IMR-90 (cell line): ENCODE data around the gene CTRB2. TPM values are rescaled to one million over a fixed set of nuclear protein-coding genes. Genes with fewer than 3 reads are reported as not detected.
A peak's percentile ranks its signal among the peaks of the same experiment; 100 is the strongest.

Source experiments
- ATAC-seq: fragments of 200-7000 bp; cut with Tn5 transposase; 2 replicates; pipeline ENCODE4 v1.9.1; 2020; ENCODE audit warnings: low read depth, mild to moderate bottlenecking, moderate library complexity
- BruUV-seq: library from RNA; stranded (reverse); fragments of 400-500 nt; replicated peaks from 2 replicates; lab custom pipeline; 2021; lab: Mats Ljungman, UMichigan
- CTCF ChIA-PET: fragments of 300-600 bp; formaldehyde crosslinking; extraction: SDS; loops from one replicate; lab custom pipeline; 2021; ENCODE audit warnings: antibody characterized with exemption; lab: Yijun Ruan, JAX
- POLR2A ChIA-PET: fragments of 300-600 bp; sonication (Branson Sonifier 250); formaldehyde crosslinking; loops from one replicate; lab custom pipeline; 2022; ENCODE audit warnings: antibody characterized with exemption; ENCODE audit not compliant: unreplicated experiment; lab: Charles Lee
- DNase-seq: peaks from one replicate; pipeline ENCODE4 v3.0.0; 2013
- H2AFZ ChIP-seq: replicated peaks from 2 replicates; pipeline ENCODE3; 2013; ENCODE audit warnings: low read length, mild to moderate bottlenecking; ENCODE audit not compliant: poor library complexity
- H2AK5ac ChIP-seq: 2 replicates; pipeline ENCODE4 v1.6.1; 2013; ENCODE audit warnings: low read depth, low read length, inconsistent platforms
- H2AK9ac ChIP-seq: replicated peaks from 2 replicates; pipeline ENCODE3; 2013; ENCODE audit warnings: mild to moderate bottlenecking, low read depth, low read length, moderate library complexity; ENCODE audit not compliant: poor library complexity
- H2BK120ac ChIP-seq: 2 replicates; pipeline ENCODE4 v1.6.1; 2013; ENCODE audit warnings: low read depth, low read length, inconsistent platforms
- H2BK15ac ChIP-seq: 3 replicates; pipeline ENCODE4 v1.6.1; 2013; ENCODE audit warnings: low read depth, low read length, inconsistent platforms
- H2BK20ac ChIP-seq: 2 replicates; pipeline ENCODE4 v1.6.1; 2013; ENCODE audit warnings: low read depth, mild to moderate bottlenecking, inconsistent platforms, low read length, moderate library complexity
- H2BK5ac ChIP-seq: 2 replicates; pipeline ENCODE4 v1.6.1; 2013; ENCODE audit warnings: mild to moderate bottlenecking, low read depth, low read length, inconsistent platforms; ENCODE audit not compliant: poor library complexity, severe bottlenecking
- H3K14ac ChIP-seq: replicated peaks from 2 replicates; pipeline ENCODE4 v1.6.1; 2013; ENCODE audit warnings: low read depth, low read length, inconsistent platforms
- H3K18ac ChIP-seq: 2 replicates; pipeline ENCODE4 v1.6.1; 2013; ENCODE audit warnings: low read depth, low read length, control low read depth
- H3K23ac ChIP-seq: 2 replicates; pipeline ENCODE4 v1.6.1; 2013; ENCODE audit warnings: low read depth, low read length, inconsistent platforms
- H3K27ac ChIP-seq: 2 replicates; pipeline ENCODE4 v1.5.1; 2013; ENCODE audit warnings: mild to moderate bottlenecking, control low read depth, low read length; ENCODE audit not compliant: insufficient read depth
- H3K27me3 ChIP-seq: 2 replicates; pipeline ENCODE4 v1.6.1; 2013; ENCODE audit warnings: low read length; ENCODE audit not compliant: control insufficient read depth, insufficient read depth
- H3K36me3 ChIP-seq: 2 replicates; pipeline ENCODE4 v1.6.1; 2013; ENCODE audit warnings: low read length, mixed read lengths; ENCODE audit not compliant: control insufficient read depth, insufficient read depth
- H3K4ac ChIP-seq: 2 replicates; pipeline ENCODE4 v1.6.1; 2013; ENCODE audit warnings: low read depth, low read length, inconsistent platforms
- H3K4me1 ChIP-seq: 2 replicates; pipeline ENCODE4 v1.6.1; 2013; ENCODE audit warnings: low read length, mixed read lengths; ENCODE audit not compliant: control insufficient read depth, insufficient read depth
- H3K4me2 ChIP-seq: 2 replicates; pipeline ENCODE4 v1.6.1; 2013; ENCODE audit warnings: low read depth, mild to moderate bottlenecking, control low read depth, low read length, moderate library complexity
- H3K4me3 ChIP-seq: 2 replicates; pipeline ENCODE4 v1.5.1; 2013; ENCODE audit warnings: low read depth, mild to moderate bottlenecking, control low read depth, low read length, moderate library complexity; ENCODE audit not compliant: insufficient read depth
- H3K56ac ChIP-seq: 2 replicates; pipeline ENCODE4 v1.6.1; 2013; ENCODE audit warnings: low read length, inconsistent platforms; ENCODE audit not compliant: insufficient read depth; ENCODE audit errors: extremely low read depth
- H3K79me1 ChIP-seq, 2 experiments: 2 replicates each; pipeline ENCODE4 v1.6.1; 2013; ENCODE audit warnings: low read length in 2 of 2, inconsistent platforms in 1 of 2, low read depth in 1 of 2
- H3K9ac ChIP-seq: 2 replicates; pipeline ENCODE4 v1.6.1; 2013; ENCODE audit warnings: low read depth, low read length, control low read depth
- H3K9me1 ChIP-seq: 2 replicates; pipeline ENCODE4 v1.6.1; 2013; ENCODE audit warnings: low read length, inconsistent platforms; ENCODE audit not compliant: insufficient read depth
- H3K9me3 ChIP-seq: 2 replicates; pipeline ENCODE4 v1.6.1; 2013; ENCODE audit warnings: low read length; ENCODE audit not compliant: control insufficient read depth, insufficient read depth
- H4K20me1 ChIP-seq: 2 replicates; pipeline ENCODE4 v1.6.1; 2013; ENCODE audit warnings: low read length, inconsistent platforms; ENCODE audit not compliant: insufficient read depth
- H4K5ac ChIP-seq: 2 replicates; pipeline ENCODE4 v1.6.1; 2013; ENCODE audit warnings: mild to moderate bottlenecking, low read depth, low read length, control low read depth
- H4K8ac ChIP-seq, 2 experiments: 2 replicates each; pipeline ENCODE4 v1.6.1; 2013; ENCODE audit warnings: low read depth in 2 of 2, low read length in 2 of 2, control low read depth in 1 of 2, inconsistent platforms in 1 of 2
- H4K91ac ChIP-seq: 2 replicates; pipeline ENCODE4 v1.6.1; 2013; ENCODE audit warnings: low read depth, low read length, inconsistent platforms; ENCODE audit not compliant: insufficient read depth
- BHLHE40 ChIP-seq: fragments of 150-350 bp; IDR thresholded peaks from 2 replicates; pipeline ENCODE4 v1.6.1; 2016; ENCODE audit warnings: mild to moderate bottlenecking, low read depth, low read length
- CEBPB ChIP-seq: IDR thresholded peaks from 2 replicates; pipeline ENCODE4 v1.6.1; 2012; ENCODE audit warnings: low read depth, low read length, improper control_type of control experiment
- CHD1 ChIP-seq: IDR thresholded peaks from 2 replicates; pipeline ENCODE4 v1.6.1; 2012; ENCODE audit warnings: low read depth, low read length, improper control_type of control experiment
- CTCF ChIP-seq: conservative IDR thresholded peaks from 2 replicates; pipeline ENCODE4 v1.5.1; 2012; ENCODE audit warnings: mild to moderate bottlenecking, low read depth, low read length, improper control_type of control experiment
- ELK1 ChIP-seq: fragments of 150-350 bp; IDR thresholded peaks from 2 replicates; pipeline ENCODE4 v1.6.1; 2016; ENCODE audit warnings: low read depth, mild to moderate bottlenecking, low read length, moderate library complexity, borderline replicate concordance
- FOS ChIP-seq: fragments of 150-350 bp; IDR thresholded peaks from 2 replicates; pipeline ENCODE4 v1.6.1; 2016; ENCODE audit warnings: low read depth, low read length
- MAFK ChIP-seq: IDR thresholded peaks from 2 replicates; pipeline ENCODE4 v1.6.1; 2012; ENCODE audit warnings: low read depth, low read length, improper control_type of control experiment
- MAZ ChIP-seq: IDR thresholded peaks from 2 replicates; pipeline ENCODE4 v1.6.1; 2012; ENCODE audit warnings: low read depth, mild to moderate bottlenecking, low read length, improper control_type of control experiment, moderate library complexity, borderline replicate concordance
- MXI1 ChIP-seq: IDR thresholded peaks from 2 replicates; pipeline ENCODE4 v1.6.1; 2012; ENCODE audit warnings: low read depth, mild to moderate bottlenecking, low read length, moderate library complexity, borderline replicate concordance
- NFE2L2 ChIP-seq: fragments of 150-350 bp; IDR thresholded peaks from 2 replicates; pipeline ENCODE4 v1.6.1; 2016; ENCODE audit warnings: low read depth, mild to moderate bottlenecking, low read length
- RAD21 ChIP-seq: IDR thresholded peaks from 2 replicates; pipeline ENCODE4 v1.6.1; 2012; ENCODE audit warnings: low read length, improper control_type of control experiment
- RCOR1 ChIP-seq: IDR thresholded peaks from 2 replicates; pipeline ENCODE4 v1.6.1; 2012; ENCODE audit warnings: mild to moderate bottlenecking, low read length, improper control_type of control experiment; ENCODE audit not compliant: insufficient replicate concordance
- RFX5 ChIP-seq: IDR thresholded peaks from 2 replicates; pipeline ENCODE4 v1.8.0; 2012; ENCODE audit warnings: low read depth, mild to moderate bottlenecking, low read length, moderate library complexity
- SMC3 ChIP-seq: fragments of 150-350 bp; IDR thresholded peaks from 2 replicates; pipeline ENCODE4 v1.6.1; 2016; ENCODE audit warnings: low read depth, mild to moderate bottlenecking, antibody characterized with exemption, low read length, moderate library complexity
- USF2 ChIP-seq: fragments of 150-350 bp; IDR thresholded peaks from 2 replicates; pipeline ENCODE4 v1.6.1; 2017; ENCODE audit warnings: mild to moderate bottlenecking, antibody characterized with exemption, low read length, low read depth
- WGBS, 2 experiments: methylation state at CpG; one replicate each; pipeline versions ENCODE4 v1.1.5 to v1.1.7; 2013; ENCODE audit warnings: missing lambda C conversion rate in 2 of 2; ENCODE audit not compliant: insufficient read length in 1 of 2; ENCODE audit errors: extremely low coverage in 2 of 2; 5-methylcytosine and 5-hydroxymethylcytosine counted together
- dilution Hi-C: fragments of 300-500 bp; cut with HindIII; formaldehyde crosslinking; loops from one replicate; pipeline ENCODE4 v1.14.3; 2018; ENCODE audit warnings: low sequenced_read_pairs; ENCODE audit not compliant: unreplicated experiment
- in situ Hi-C: fragments of 300-500 bp; cut with MboI; formaldehyde crosslinking; loops from 3 replicates; pipeline ENCODE4 v1.14.3; 2019; ENCODE audit warnings: low sequenced_read_pairs, inconsistent platforms, mixed read lengths
- intact Hi-C: fragments of 100-400 bp; cut with micrococcal nuclease; formaldehyde crosslinking; loops from 2 replicates; pipeline ENCODE4 v1.10.0; 2022
- polyA plus RNA-seq, 3 experiments: library from polyadenylated mRNA; depleted of rRNA; stranded (reverse); fragments of >200 nt; gene quantifications; 2 replicates each; pipeline ENCODE4 v1.2.3, GENCODE V29; 2012; ENCODE audit warnings: low replicate concordance in 1 of 3
- total RNA-seq: library from RNA; depleted of rRNA; stranded (reverse); fragments of >200 nt; gene quantifications from 2 replicates; pipeline ENCODE4 v1.2.3, GENCODE V29; 2012

The CTRB2 gene
- total and polyA plus RNA-seq, 2 of the 4 experiments (the other 2 are of a cell fraction), result not detected

GRCh38 chr16:75227361-75228142 is 20.6 kb upstream of the CTRB2 start:
- no TSS peak for BruUV-seq
- TF ChIP-seq MXI1 (no peak), RCOR1 (no peak), CEBPB (no peak), NFE2L2 (no peak), FOS (no peak), BHLHE40 (no peak), RFX5 (no peak), SMC3 (no peak), ELK1 (no peak), RAD21 (no peak), CHD1 (no peak), MAZ (no peak), USF2 (no peak), CTCF (no peak), MAFK (no peak)

More at GRCh38 chr16:75227361-75228142, 20.6 kb upstream of the CTRB2 start:
- H3K4me2 ChIP-seq, result no peak overlapping the region
- H3K14ac ChIP-seq, result no peak overlapping the region
- DNase-seq (no peak), ATAC-seq (no peak)
- peaks cover 7 to 56% of the 10 kb centered on the region in 2 experiments for H3K79me1 ChIP-seq
- no peak overlapping the region for H3K23ac ChIP-seq
- H3K9me3 ChIP-seq, result no peaks in the 10 kb centered on the region
- no peak overlapping the region for H4K8ac ChIP-seq
- H3K9me1 ChIP-seq, result peaks cover 6% of the 10 kb centered on the region; the same call in 1 of the 2 replicates
- no peaks in the 10 kb centered on the region for H3K27me3 ChIP-seq
- POLR2A ChIA-PET, result no interaction called here
- peaks cover 36% of the 10 kb centered on the region for H3K36me3 ChIP-seq
- no peak overlapping the region for H2BK120ac ChIP-seq
- H3K4me3 ChIP-seq, result no peak overlapping the region
- dilution Hi-C loops (no loop called here), intact Hi-C loops (no loop called here), in situ Hi-C loops (no loop called here)
- 93% methylated on average over 9 of the region's 18 CpGs; no CpG with 5 or more reads in 1 of the 2 experiments for WGBS, 2 experiments
- no peak overlapping the region for H4K91ac ChIP-seq
- CTCF ChIA-PET, result no interaction called here
- H2BK5ac ChIP-seq, result no peak overlapping the region
- H2AFZ ChIP-seq, result no peak overlapping the region
- H3K18ac ChIP-seq, result no peak overlapping the region
- H4K20me1 ChIP-seq, result peaks cover 70% of the 10 kb centered on the region
- no peak overlapping the region for H2BK15ac ChIP-seq
- H3K56ac ChIP-seq, result no peak overlapping the region
- H4K5ac ChIP-seq, result no peak overlapping the region
- no peak overlapping the region for H3K4ac ChIP-seq
- H2AK5ac ChIP-seq, result no peak overlapping the region
- peak overlapping the region; percentile 23 for H2AK9ac ChIP-seq
- H3K4me1 ChIP-seq, result no peaks in the 10 kb centered on the region
- no peak overlapping the region for H3K27ac ChIP-seq
- H2BK20ac ChIP-seq, result no peak overlapping the region
- H3K9ac ChIP-seq, result no peak overlapping the region
